Measurements from ENCODE around the gene SOST. TPM values are rescaled to one million over a fixed set of nuclear protein-coding genes. Genes with fewer than 3 reads are reported as not detected.

Gene SOST
- total RNA-seq, 1 donor from 2014 or later = not detected

- DNase-seq (ENCODE audit: missing footprints) (peak; percentile 81), ATAC-seq (peak; percentile 11)
- intact Hi-C loops (cut with DNase I) = loop anchor here (5.0 kb wide), 2 partner anchors 53 to 68 kb away; partner anchors contain the start of genes CD300LG and MPP3
These were observed 20.8 kb upstream of the SOST start for GRCh38 chr17:43779145-43780125.

- ATAC-seq (peak; percentile 94), DNase-seq (ENCODE audit: missing footprints) (peak; percentile 97)
- intact Hi-C loops (cut with DNase I) = loop anchor here (5.0 kb wide), 2 partner anchors 54 to 69 kb away; partner anchors contain the start of genes CD300LG and MPP3
These were observed 19.9 kb upstream of the SOST start, which contains the start of gene DUSP3 for GRCh38 chr17:43778337-43779144. TSS of gene DUSP3 (minus strand) at chr17:43778977. CDS start at chr17:43778924, 53 bp downstream.

GRCh38 chr17:43774304-43775250 is 16.0 kb upstream of the SOST start:
- ATAC-seq (no peak), DNase-seq (ENCODE audit: missing footprints) (no peak)
- intact Hi-C loops (cut with DNase I) = loop anchor here (5.0 kb wide), 2 partner anchors 58 to 73 kb away; partner anchors contain the start of genes CD300LG and MPP3

GRCh38 chr17:43772877-43773648 is 14.5 kb upstream of the SOST start:
- DNase-seq (ENCODE audit: missing footprints) = no peak
- no peak for ATAC-seq
- intact Hi-C loops (cut with DNase I) = no loop called here

GRCh38 chr17:43771463-43771862 is 12.9 kb upstream of the SOST start:
- DNase-seq (ENCODE audit: missing footprints) = no peak
- ATAC-seq = no peak
- intact Hi-C loops (cut with DNase I) = no loop called here

- ATAC-seq (no peak), DNase-seq (ENCODE audit: missing footprints) (no peak)
- intact Hi-C loops (cut with DNase I) = no loop called here
These were observed 12.4 kb upstream of the SOST start for GRCh38 chr17:43770957-43771356.

GRCh38 chr17:43769859-43770258 is 11.3 kb upstream of the SOST start:
- ATAC-seq = no peak
- no peak for DNase-seq (ENCODE audit: missing footprints)
- intact Hi-C loops (cut with DNase I) = no loop called here

GRCh38 chr17:43769426-43769825 is 10.8 kb upstream of the SOST start:
- DNase-seq (ENCODE audit: missing footprints) = no peak
- intact Hi-C loops (cut with DNase I) = no loop called here
- no peak for ATAC-seq

- no peak for DNase-seq (ENCODE audit: missing footprints)
- intact Hi-C loops (cut with DNase I) = no loop called here
- no peak for ATAC-seq
These were observed 10.4 kb upstream of the SOST start for GRCh38 chr17:43768943-43769342.

GRCh38 chr17:43768382-43768781 is 9.8 kb upstream of the SOST start:
- peak; percentile 63 for ATAC-seq
- intact Hi-C loops (cut with DNase I) = no loop called here

GRCh38 chr17:43767713-43768059 is 9.1 kb upstream of the SOST start:
- intact Hi-C loops (cut with DNase I) = no loop called here
- no peak for ATAC-seq
- no peak for DNase-seq (ENCODE audit: missing footprints)

More at GRCh38 chr17:43768382-43768781, 9.8 kb upstream of the SOST start:
- DNase-seq (ENCODE audit: missing footprints) = no peak

- DNase-seq (ENCODE audit: missing footprints) (no peak), ATAC-seq (no peak)
- intact Hi-C loops (cut with DNase I) = no loop called here
These were observed 8.6 kb upstream of the SOST start for GRCh38 chr17:43767053-43767712.

- intact Hi-C loops (cut with DNase I) = no loop called here
- no peak for ATAC-seq
- DNase-seq (ENCODE audit: missing footprints) = peak; percentile 87
These were observed 7.9 kb upstream of the SOST start for GRCh38 chr17:43766413-43767052.

- DNase-seq (ENCODE audit: missing footprints) (peak; percentile 93), ATAC-seq (peak; percentile 90)
- intact Hi-C loops (cut with DNase I) = loop anchor here (1.0 to 5.0 kb wide), 2 partner anchors 66 to 183 kb away; no protein-coding TSS in a partner anchor
These were observed 1.8 kb upstream of the SOST start for GRCh38 chr17:43760254-43760852.

GRCh38 chr17:43759836-43760235 is 1.2 kb upstream of the SOST start:
- intact Hi-C loops (cut with DNase I) = loop anchor here (1.0 to 5.0 kb wide), 2 partner anchors 66 to 183 kb away; no protein-coding TSS in a partner anchor
- ATAC-seq = no peak
- no peak for DNase-seq (ENCODE audit: missing footprints)

GRCh38 chr17:43758086-43758485 is 505 bp downstream of the SOST start:
- intact Hi-C loops (cut with DNase I) = no loop called here
- ATAC-seq = no peak
- DNase-seq (ENCODE audit: missing footprints) = no peak

Data from Right ventricle myocardium inferior (tissue), 1 donor.